Sigmoid colon (tissue), 3 donors: Measurements from ENCODE around the gene CRISPLD2.

Source experiments
- CTCF ChIP-seq, 4 experiments: fragments of 450-650 bp in 3 of 4; fragments of 200-600 bp in 1 of 4; IDR thresholded peaks; one replicate each; pipeline ENCODE4 v1.5.1; 2016 to 2019; ENCODE audit warnings: antibody characterized with exemption in 4 of 4, mild to moderate bottlenecking in 3 of 4, moderate library complexity in 2 of 4
- POLR2A ChIP-seq, 2 donors: fragments of 450-650 bp; IDR thresholded peaks; one replicate each; pipeline ENCODE4 v1.6.1; 2016; ENCODE audit warnings: antibody characterized with exemption in 2 of 2, mild to moderate bottlenecking in 2 of 2, moderate library complexity in 2 of 2

GRCh38 chr16:84918006-84918909 lies 98.5 kb downstream of the CRISPLD2 start:
- TF ChIP-seq CTCF (IDR thresholded peaks at IDR 0.05) (no peak), POLR2A (IDR thresholded peaks at IDR 0.05) (no peak)
